HG03558 (cell line): ENCODE results near the gene CLEC16A.

Experiments
- ATAC-seq: cut with Tn5 transposase; IDR thresholded peaks from one replicate; pipeline ENCODE4 v1.9.1; 2021; ENCODE audit warnings: moderate number of reproducible peaks; ENCODE audit not compliant: unreplicated experiment; ENCODE audit errors: extremely low read depth

Gene CLEC16A

GRCh38 chr16:11142951-11143350 lies 198.6 kb downstream of the CLEC16A start:
- ATAC-seq: no peak

GRCh38 chr16:11143372-11144035 lies 199.1 kb downstream of the CLEC16A start:
- no peak for ATAC-seq

- no peak for ATAC-seq
These were observed 199.8 kb downstream of the CLEC16A start for GRCh38 chr16:11144122-11144521.

- no peak for ATAC-seq
These were observed 200.9 kb downstream of the CLEC16A start for GRCh38 chr16:11145173-11145818.

- no peak for ATAC-seq
These were observed 201.5 kb downstream of the CLEC16A start for GRCh38 chr16:11145819-11146211.

GRCh38 chr16:11147033-11147753 lies 202.8 kb downstream of the CLEC16A start:
- no peak for ATAC-seq

GRCh38 chr16:11147754-11148444 lies 203.5 kb downstream of the CLEC16A start:
- no peak for ATAC-seq

GRCh38 chr16:11149011-11149616 lies 204.8 kb downstream of the CLEC16A start:
- ATAC-seq: no peak

GRCh38 chr16:11150190-11150589 lies 205.8 kb downstream of the CLEC16A start:
- ATAC-seq: no peak

- ATAC-seq: no peak
These were observed 207.0 kb downstream of the CLEC16A start for GRCh38 chr16:11151156-11151884.

GRCh38 chr16:11151885-11152629 lies 207.7 kb downstream of the CLEC16A start:
- no peak for ATAC-seq

GRCh38 chr16:11152677-11153331 lies 208.4 kb downstream of the CLEC16A start:
- no peak for ATAC-seq

- no peak for ATAC-seq
These were observed 211.0 kb downstream of the CLEC16A start for GRCh38 chr16:11155284-11155806.

- ATAC-seq: no peak
These were observed 212.0 kb downstream of the CLEC16A start for GRCh38 chr16:11156401-11156800.

GRCh38 chr16:11157143-11157542 lies 212.8 kb downstream of the CLEC16A start:
- no peak for ATAC-seq

GRCh38 chr16:11158018-11158417 lies 213.7 kb downstream of the CLEC16A start:
- ATAC-seq: no peak

GRCh38 chr16:11159282-11159681 lies 214.9 kb downstream of the CLEC16A start:
- ATAC-seq: no peak

GRCh38 chr16:11160676-11161115 lies 216.3 kb downstream of the CLEC16A start:
- ATAC-seq: no peak
